ENCODE data around the gene SC5D.

The SC5D gene

GRCh38 chr11:121292495-121293287 lies at the start of gene SC5D:
SC5D (plus strand) TSS chr11:121292771; CDS start chr11:121303376, 10,605 bp downstream.
- H3K4me3 ChIP-seq (ENCODE audit: low read depth, low read length): peak within 1 kb of the TSS; percentile 89
- TF ChIP-seq, protein P1, sequence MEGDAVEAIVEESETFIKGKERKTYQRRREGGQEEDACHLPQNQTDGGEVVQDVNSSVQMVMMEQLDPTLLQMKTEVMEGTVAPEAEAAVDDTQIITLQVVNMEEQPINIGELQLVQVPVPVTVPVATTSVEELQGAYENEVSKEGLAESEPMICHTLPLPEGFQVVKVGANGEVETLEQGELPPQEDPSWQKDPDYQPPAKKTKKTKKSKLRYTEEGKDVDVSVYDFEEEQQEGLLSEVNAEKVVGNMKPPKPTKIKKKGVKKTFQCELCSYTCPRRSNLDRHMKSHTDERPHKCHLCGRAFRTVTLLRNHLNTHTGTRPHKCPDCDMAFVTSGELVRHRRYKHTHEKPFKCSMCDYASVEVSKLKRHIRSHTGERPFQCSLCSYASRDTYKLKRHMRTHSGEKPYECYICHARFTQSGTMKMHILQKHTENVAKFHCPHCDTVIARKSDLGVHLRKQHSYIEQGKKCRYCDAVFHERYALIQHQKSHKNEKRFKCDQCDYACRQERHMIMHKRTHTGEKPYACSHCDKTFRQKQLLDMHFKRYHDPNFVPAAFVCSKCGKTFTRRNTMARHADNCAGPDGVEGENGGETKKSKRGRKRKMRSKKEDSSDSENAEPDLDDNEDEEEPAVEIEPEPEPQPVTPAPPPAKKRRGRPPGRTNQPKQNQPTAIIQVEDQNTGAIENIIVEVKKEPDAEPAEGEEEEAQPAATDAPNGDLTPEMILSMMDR (IDR thresholded peaks at IDR 0.05; ENCODE audit: insufficient read depth, low read depth, low read length, missing control alignments): no peak
- DNase-seq (ENCODE audit: low read depth): peak; percentile 96

- no peak for DNase-seq (ENCODE audit: low read depth)
- H3K4me3 ChIP-seq (ENCODE audit: low read depth, low read length): no peak overlapping the region
- TF ChIP-seq, protein P1 (IDR thresholded peaks at IDR 0.05; ENCODE audit: insufficient read depth, low read depth, low read length, missing control alignments): no peak
Observed at GRCh38 chr11:121244884-121245283, 47.7 kb upstream of the SC5D start.

- DNase-seq (ENCODE audit: low read depth): no peak
- TF ChIP-seq, protein P1 (IDR thresholded peaks at IDR 0.05; ENCODE audit: insufficient read depth, low read depth, low read length, missing control alignments): no peak
- H3K4me3 ChIP-seq (ENCODE audit: low read depth, low read length): no peak overlapping the region
Observed at GRCh38 chr11:121246021-121246768, 46.4 kb upstream of the SC5D start.

- TF ChIP-seq, protein P1 (IDR thresholded peaks at IDR 0.05; ENCODE audit: insufficient read depth, low read depth, low read length, missing control alignments): no peak
- H3K4me3 ChIP-seq (ENCODE audit: low read depth, low read length): no peak overlapping the region
- no peak for DNase-seq (ENCODE audit: low read depth)
Observed at GRCh38 chr11:121246769-121247035, 45.9 kb upstream of the SC5D start.

DNA sequence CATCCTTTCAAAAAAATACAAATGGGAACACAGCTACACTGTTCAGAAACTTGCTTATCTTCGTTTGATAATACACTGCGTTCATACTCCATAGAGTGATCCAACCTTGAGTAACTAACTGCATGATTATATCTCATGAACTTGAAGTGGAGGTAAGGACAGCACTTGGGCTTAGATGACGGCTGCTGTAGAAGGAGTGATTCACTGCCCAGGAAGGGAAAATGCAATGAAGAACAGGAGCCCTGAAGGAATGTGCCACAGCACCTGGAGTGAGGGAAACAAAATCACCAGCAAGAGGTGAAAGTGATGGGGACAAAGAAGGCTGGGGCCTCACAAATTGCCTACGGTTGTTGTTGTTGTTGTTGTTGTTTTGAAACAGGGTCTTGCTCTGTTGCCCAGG lies 44.1 kb upstream of the SC5D start:
- no peak overlapping the region for H3K4me3 ChIP-seq (ENCODE audit: low read depth, low read length)
- TF ChIP-seq, protein P1 (IDR thresholded peaks at IDR 0.05; ENCODE audit: insufficient read depth, low read depth, low read length, missing control alignments): no peak
- no peak for DNase-seq (ENCODE audit: low read depth)

- DNase-seq (ENCODE audit: low read depth): peak; percentile 37
- H3K4me3 ChIP-seq (ENCODE audit: low read depth, low read length): no peak overlapping the region
- TF ChIP-seq, protein P1 (IDR thresholded peaks at IDR 0.05; ENCODE audit: insufficient read depth, low read depth, low read length, missing control alignments): peak; percentile 69
Observed at GRCh38 chr11:121249039-121249663, 43.4 kb upstream of the SC5D start.
